Liver (tissue), 9 donors: ENCODE measurements around the gene RGS2. TPM values are rescaled to one million over a fixed set of nuclear protein-coding genes. Genes with fewer than 3 reads are reported as not detected.

ENCODE experiments used
- DNase-seq: peaks from one replicate; pipeline ENCODE4 v3.0.0-alpha.2; 2017; ENCODE audit warnings: low spot score
- H3K27ac ChIP-seq, 2 donors: one replicate each; pipeline ENCODE4 v1.7.0; 2013; ENCODE audit warnings: inconsistent platforms in 2 of 2, low read length in 2 of 2, control low read depth in 1 of 2, low read depth in 1 of 2, mild to moderate bottlenecking in 1 of 2
- H3K27me3 ChIP-seq, 4 donors: one replicate each; pipeline versions ENCODE4 v1.6.1 to v1.7.0; 2013; ENCODE audit warnings: low read length in 3 of 4, inconsistent platforms in 1 of 4, mild to moderate bottlenecking in 1 of 4, moderate library complexity in 1 of 4; ENCODE audit not compliant: control insufficient read depth in 4 of 4, insufficient read depth in 4 of 4
- H3K36me3 ChIP-seq, 4 donors: one replicate each; pipeline versions ENCODE4 v1.6.1 to v1.7.0; 2013; ENCODE audit warnings: low read length in 3 of 4, mild to moderate bottlenecking in 3 of 4, low read depth in 1 of 4, moderate library complexity in 1 of 4; ENCODE audit not compliant: control insufficient read depth in 4 of 4, insufficient read depth in 3 of 4
- H3K4me1 ChIP-seq, 4 donors: one replicate each; pipeline versions ENCODE4 v1.6.1 to v1.7.0; 2013; ENCODE audit warnings: low read length in 3 of 4, mild to moderate bottlenecking in 3 of 4, moderate library complexity in 1 of 4; ENCODE audit not compliant: control insufficient read depth in 4 of 4, insufficient read depth in 4 of 4
- H3K4me3 ChIP-seq, 3 donors: one replicate each; pipeline versions ENCODE4 v1.6.1 to v1.7.0; 2013; ENCODE audit warnings: low read length in 3 of 3, control low read depth in 1 of 3, low read depth in 1 of 3, mild to moderate bottlenecking in 1 of 3
- H3K9ac ChIP-seq, 2 donors: one replicate each; pipeline ENCODE4 v1.7.0; 2013; ENCODE audit warnings: low read length in 2 of 2, mild to moderate bottlenecking in 2 of 2, moderate library complexity in 2 of 2, control low read depth in 1 of 2, low read depth in 1 of 2
- H3K9me3 ChIP-seq, 4 donors: one replicate each; pipeline versions ENCODE4 v1.6.1 to v1.7.0; 2013; ENCODE audit warnings: low read length in 3 of 4; ENCODE audit not compliant: control insufficient read depth in 4 of 4
- EGR1 ChIP-seq, 2 donors: IDR thresholded peaks; 2 replicates each; pipeline ENCODE4 v1.6.1; 2016 to 2018; ENCODE audit warnings: antibody characterized with exemption in 2 of 2, low read depth in 2 of 2
- FOXA1 ChIP-seq: IDR thresholded peaks from 2 replicates; pipeline ENCODE4 v1.6.1; 2016; ENCODE audit warnings: antibody characterized with exemption
- FOXA2 ChIP-seq: IDR thresholded peaks from 2 replicates; pipeline ENCODE4 v1.6.1; 2016; ENCODE audit warnings: antibody characterized with exemption
- GABPA ChIP-seq, 2 donors: IDR thresholded peaks in 1 of 2; conservative IDR thresholded peaks in 1 of 2; 2 replicates each; pipeline ENCODE4 v1.6.1; 2016; ENCODE audit warnings: antibody characterized with exemption in 2 of 2, mild to moderate bottlenecking in 1 of 2, moderate library complexity in 1 of 2
- HNF4A ChIP-seq, 2 donors: conservative IDR thresholded peaks; 2 replicates each; pipeline ENCODE4 v1.6.1; 2016; ENCODE audit warnings: antibody characterized with exemption in 2 of 2, mild to moderate bottlenecking in 2 of 2
- HNF4G ChIP-seq: IDR thresholded peaks from 2 replicates; pipeline ENCODE4 v1.6.1; 2016; ENCODE audit warnings: antibody characterized with exemption
- JUND ChIP-seq, 2 donors: IDR thresholded peaks; 2 replicates each; pipeline ENCODE4 v1.6.1; 2016; ENCODE audit warnings: antibody characterized with exemption in 2 of 2
- NR2F2 ChIP-seq: IDR thresholded peaks from 2 replicates; pipeline ENCODE4 v1.6.1; 2016; ENCODE audit warnings: antibody characterized with exemption
- RAD21 ChIP-seq, 2 donors: IDR thresholded peaks; 2 replicates each; pipeline ENCODE4 v1.6.1; 2016; ENCODE audit warnings: antibody characterized with exemption in 2 of 2, mild to moderate bottlenecking in 2 of 2
- RXRA ChIP-seq, 2 donors: IDR thresholded peaks; 2 replicates each; pipeline ENCODE4 v1.6.1; 2017 to 2018; ENCODE audit warnings: antibody characterized with exemption in 2 of 2, mild to moderate bottlenecking in 1 of 2
- SP1 ChIP-seq: IDR thresholded peaks from 2 replicates; pipeline ENCODE4 v1.6.1; 2018; ENCODE audit warnings: antibody characterized with exemption, mild to moderate bottlenecking
- TAF1 ChIP-seq: conservative IDR thresholded peaks from 2 replicates; pipeline ENCODE4 v1.6.1; 2016; ENCODE audit warnings: antibody characterized with exemption, mild to moderate bottlenecking
- YY1 ChIP-seq: IDR thresholded peaks from 2 replicates; pipeline ENCODE4 v1.6.1; 2016; ENCODE audit warnings: antibody characterized with exemption, mild to moderate bottlenecking
- WGBS: extraction: QIAGEN DNeasy Blood & Tissue Kit; methylation state at CpG from one replicate; pipeline ENCODE4 v1.1.7; 2013; 5-methylcytosine and 5-hydroxymethylcytosine counted together
- polyA plus RNA-seq, 2 donors: library from polyadenylated mRNA; stranded (reverse) in 1 of 2; unstranded in 1 of 2; fragments of 200-250 nt in 1 of 2; fragments of >200 nt in 1 of 2; fragmentation: Nextera tagmentation in 1 of 2; extraction: Ambion mirVana in 1 of 2; gene quantifications; one replicate each; pipeline versions ENCODE4 v1.2.1 to v1.2.3, GENCODE V29; 2013 to 2015
- total RNA-seq, 2 donors: library from RNA; depleted of rRNA; stranded (reverse); fragments of >200 nt; gene quantifications; one replicate each; pipeline ENCODE4 v1.2.3, GENCODE V29; 2014
- TF ChIP-seq, protein P1 (sequence below): IDR thresholded peaks from 2 replicates; pipeline ENCODE4 v1.6.1; 2016; ENCODE audit warnings: antibody characterized with exemption
- TF ChIP-seq, protein P2 (sequence below): IDR thresholded peaks from 2 replicates; pipeline ENCODE4 v1.6.1; 2016; ENCODE audit warnings: antibody characterized with exemption
- TF ChIP-seq, protein P3 (sequence below): IDR thresholded peaks from 2 replicates; pipeline ENCODE4 v1.6.1; 2016; ENCODE audit warnings: antibody characterized with exemption
- TF ChIP-seq, protein P4 (sequence below): IDR thresholded peaks from 2 replicates; pipeline ENCODE4 v1.6.1; 2016; ENCODE audit warnings: antibody characterized with exemption, mild to moderate bottlenecking
- TF ChIP-seq, protein P5 (sequence below): fragments of 150-350 bp; IDR thresholded peaks from 2 replicates; pipeline ENCODE4 v1.5.1; 2017; ENCODE audit warnings: improper control_type of control experiment, low read depth, low read length; ENCODE audit not compliant: missing input control
- donor health status: healthy.
- donor health status: healthy.
- donor health status: healthy.
- donor health status: healthy.
- donor health status: healthy.

RGS2 gene
- total and polyA plus RNA-seq, 4 donors: 2.6 to 10.0 (median 4.4) TPM

DNA sequence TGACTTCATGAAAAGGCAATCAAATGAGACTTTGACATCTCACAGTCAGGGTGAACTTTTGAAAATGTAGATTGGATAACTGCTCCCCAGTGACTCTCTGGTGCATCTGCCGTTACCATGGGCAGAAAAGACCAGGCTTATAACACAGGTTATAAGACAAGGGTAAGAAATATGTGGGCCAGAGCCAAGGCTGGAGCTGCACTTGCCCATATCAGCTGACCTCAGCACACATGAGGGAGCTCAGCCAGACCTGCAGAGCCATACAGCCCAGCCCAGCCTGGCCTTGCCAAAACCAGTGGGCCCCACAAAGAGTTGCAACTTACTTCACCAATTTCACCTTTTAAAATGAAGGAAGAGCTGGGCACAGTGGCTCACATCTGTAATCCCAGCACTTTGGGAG, 11.7 kb upstream of the RGS2 start:
- no peaks in the 10 kb centered on the region for H3K27me3 ChIP-seq
- H3K9ac ChIP-seq: no peak overlapping the region
- 91% methylated on average over 1 of the region's 1 CpG for WGBS
- H3K36me3 ChIP-seq: no peaks in the 10 kb centered on the region
- DNase-seq: no peak
- TF ChIP-seq HNF4G: no peak
- no peak for TF ChIP-seq FOXA1
- no peak for TF ChIP-seq RXRA (IDR thresholded peaks at IDR 0.05)
- no peak for TF ChIP-seq RAD21 (IDR thresholded peaks at IDR 0.05)
- TF ChIP-seq, protein P1, sequence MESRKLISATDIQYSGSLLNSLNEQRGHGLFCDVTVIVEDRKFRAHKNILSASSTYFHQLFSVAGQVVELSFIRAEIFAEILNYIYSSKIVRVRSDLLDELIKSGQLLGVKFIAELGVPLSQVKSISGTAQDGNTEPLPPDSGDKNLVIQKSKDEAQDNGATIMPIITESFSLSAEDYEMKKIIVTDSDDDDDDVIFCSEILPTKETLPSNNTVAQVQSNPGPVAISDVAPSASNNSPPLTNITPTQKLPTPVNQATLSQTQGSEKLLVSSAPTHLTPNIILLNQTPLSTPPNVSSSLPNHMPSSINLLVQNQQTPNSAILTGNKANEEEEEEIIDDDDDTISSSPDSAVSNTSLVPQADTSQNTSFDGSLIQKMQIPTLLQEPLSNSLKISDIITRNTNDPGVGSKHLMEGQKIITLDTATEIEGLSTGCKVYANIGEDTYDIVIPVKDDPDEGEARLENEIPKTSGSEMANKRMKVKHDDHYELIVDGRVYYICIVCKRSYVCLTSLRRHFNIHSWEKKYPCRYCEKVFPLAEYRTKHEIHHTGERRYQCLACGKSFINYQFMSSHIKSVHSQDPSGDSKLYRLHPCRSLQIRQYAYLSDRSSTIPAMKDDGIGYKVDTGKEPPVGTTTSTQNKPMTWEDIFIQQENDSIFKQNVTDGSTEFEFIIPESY: no peak
- TF ChIP-seq, protein P2, sequence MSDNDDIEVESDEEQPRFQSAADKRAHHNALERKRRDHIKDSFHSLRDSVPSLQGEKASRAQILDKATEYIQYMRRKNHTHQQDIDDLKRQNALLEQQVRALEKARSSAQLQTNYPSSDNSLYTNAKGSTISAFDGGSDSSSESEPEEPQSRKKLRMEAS: no peak
- no peak for TF ChIP-seq NR2F2
- TF ChIP-seq YY1: no peak
- TF ChIP-seq GABPA (IDR thresholded peaks at IDR 0.05 in 1 of 2, conservative IDR thresholded peaks at IDR 0.05 in 1 of 2): no peak
- TF ChIP-seq TAF1: no peak
- no peak for TF ChIP-seq FOXA2
- no peak for TF ChIP-seq HNF4A (conservative IDR thresholded peaks at IDR 0.05)
- TF ChIP-seq JUND (IDR thresholded peaks at IDR 0.05): no peak
- TF ChIP-seq, protein P3, sequence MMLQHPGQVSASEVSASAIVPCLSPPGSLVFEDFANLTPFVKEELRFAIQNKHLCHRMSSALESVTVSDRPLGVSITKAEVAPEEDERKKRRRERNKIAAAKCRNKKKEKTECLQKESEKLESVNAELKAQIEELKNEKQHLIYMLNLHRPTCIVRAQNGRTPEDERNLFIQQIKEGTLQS: no peak
- TF ChIP-seq EGR1 (IDR thresholded peaks at IDR 0.05; ENCODE audit: low read depth in 2 of 2): no peak
- TF ChIP-seq, protein P4, sequence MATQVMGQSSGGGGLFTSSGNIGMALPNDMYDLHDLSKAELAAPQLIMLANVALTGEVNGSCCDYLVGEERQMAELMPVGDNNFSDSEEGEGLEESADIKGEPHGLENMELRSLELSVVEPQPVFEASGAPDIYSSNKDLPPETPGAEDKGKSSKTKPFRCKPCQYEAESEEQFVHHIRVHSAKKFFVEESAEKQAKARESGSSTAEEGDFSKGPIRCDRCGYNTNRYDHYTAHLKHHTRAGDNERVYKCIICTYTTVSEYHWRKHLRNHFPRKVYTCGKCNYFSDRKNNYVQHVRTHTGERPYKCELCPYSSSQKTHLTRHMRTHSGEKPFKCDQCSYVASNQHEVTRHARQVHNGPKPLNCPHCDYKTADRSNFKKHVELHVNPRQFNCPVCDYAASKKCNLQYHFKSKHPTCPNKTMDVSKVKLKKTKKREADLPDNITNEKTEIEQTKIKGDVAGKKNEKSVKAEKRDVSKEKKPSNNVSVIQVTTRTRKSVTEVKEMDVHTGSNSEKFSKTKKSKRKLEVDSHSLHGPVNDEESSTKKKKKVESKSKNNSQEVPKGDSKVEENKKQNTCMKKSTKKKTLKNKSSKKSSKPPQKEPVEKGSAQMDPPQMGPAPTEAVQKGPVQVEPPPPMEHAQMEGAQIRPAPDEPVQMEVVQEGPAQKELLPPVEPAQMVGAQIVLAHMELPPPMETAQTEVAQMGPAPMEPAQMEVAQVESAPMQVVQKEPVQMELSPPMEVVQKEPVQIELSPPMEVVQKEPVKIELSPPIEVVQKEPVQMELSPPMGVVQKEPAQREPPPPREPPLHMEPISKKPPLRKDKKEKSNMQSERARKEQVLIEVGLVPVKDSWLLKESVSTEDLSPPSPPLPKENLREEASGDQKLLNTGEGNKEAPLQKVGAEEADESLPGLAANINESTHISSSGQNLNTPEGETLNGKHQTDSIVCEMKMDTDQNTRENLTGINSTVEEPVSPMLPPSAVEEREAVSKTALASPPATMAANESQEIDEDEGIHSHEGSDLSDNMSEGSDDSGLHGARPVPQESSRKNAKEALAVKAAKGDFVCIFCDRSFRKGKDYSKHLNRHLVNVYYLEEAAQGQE: no peak
- H3K4me3 ChIP-seq: no peak overlapping the region
- no peaks in the 10 kb centered on the region for H3K9me3 ChIP-seq
- H3K4me1 ChIP-seq: no peaks in the 10 kb centered on the region
- H3K27ac ChIP-seq: no peak overlapping the region

DNA sequence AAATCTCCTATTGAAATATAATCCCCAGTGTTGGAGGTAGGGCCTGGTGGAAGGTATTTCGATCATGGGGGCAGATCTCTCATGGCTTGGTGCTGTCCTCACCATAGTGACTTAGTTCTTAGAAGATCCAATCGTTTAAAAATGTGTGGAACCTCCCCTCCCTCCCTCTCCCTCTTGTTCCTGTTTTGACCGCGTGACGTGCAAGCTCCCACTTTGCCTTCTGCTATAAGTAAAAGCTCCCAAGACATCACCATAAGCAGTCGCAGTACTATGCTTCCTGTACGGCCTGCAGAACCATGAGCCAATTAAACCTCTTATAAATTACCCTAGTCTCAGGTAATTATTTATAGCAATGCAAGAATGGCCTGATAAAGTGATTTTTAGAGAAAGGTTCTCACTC, 10.9 kb upstream of the RGS2 start:
- H3K4me1 ChIP-seq: no peaks in the 10 kb centered on the region
- no peak for DNase-seq
- no peaks in the 10 kb centered on the region for H3K36me3 ChIP-seq
- no peaks in the 10 kb centered on the region for H3K27me3 ChIP-seq
- no peak overlapping the region for H3K27ac ChIP-seq
- no peaks in the 10 kb centered on the region for H3K9me3 ChIP-seq
- 79% methylated on average over 7 of the region's 7 CpGs for WGBS
- H3K4me3 ChIP-seq: no peak overlapping the region
- H3K9ac ChIP-seq: no peak overlapping the region
- TF ChIP-seq YY1 (no peak), GABPA (IDR thresholded peaks at IDR 0.05 in 1 of 2, conservative IDR thresholded peaks at IDR 0.05 in 1 of 2) (no peak), EGR1 (IDR thresholded peaks at IDR 0.05; ENCODE audit: low read depth in 2 of 2) (no peak), RAD21 (IDR thresholded peaks at IDR 0.05) (no peak), JUND (IDR thresholded peaks at IDR 0.05) (no peak), TAF1 (no peak), FOXA2 (no peak), RXRA (IDR thresholded peaks at IDR 0.05) (no peak), FOXA1 (no peak), HNF4G (no peak), SP1 (no peak), HNF4A (conservative IDR thresholded peaks at IDR 0.05) (no peak)
- TF ChIP-seq, protein P1: no peak
- TF ChIP-seq, protein P5, sequence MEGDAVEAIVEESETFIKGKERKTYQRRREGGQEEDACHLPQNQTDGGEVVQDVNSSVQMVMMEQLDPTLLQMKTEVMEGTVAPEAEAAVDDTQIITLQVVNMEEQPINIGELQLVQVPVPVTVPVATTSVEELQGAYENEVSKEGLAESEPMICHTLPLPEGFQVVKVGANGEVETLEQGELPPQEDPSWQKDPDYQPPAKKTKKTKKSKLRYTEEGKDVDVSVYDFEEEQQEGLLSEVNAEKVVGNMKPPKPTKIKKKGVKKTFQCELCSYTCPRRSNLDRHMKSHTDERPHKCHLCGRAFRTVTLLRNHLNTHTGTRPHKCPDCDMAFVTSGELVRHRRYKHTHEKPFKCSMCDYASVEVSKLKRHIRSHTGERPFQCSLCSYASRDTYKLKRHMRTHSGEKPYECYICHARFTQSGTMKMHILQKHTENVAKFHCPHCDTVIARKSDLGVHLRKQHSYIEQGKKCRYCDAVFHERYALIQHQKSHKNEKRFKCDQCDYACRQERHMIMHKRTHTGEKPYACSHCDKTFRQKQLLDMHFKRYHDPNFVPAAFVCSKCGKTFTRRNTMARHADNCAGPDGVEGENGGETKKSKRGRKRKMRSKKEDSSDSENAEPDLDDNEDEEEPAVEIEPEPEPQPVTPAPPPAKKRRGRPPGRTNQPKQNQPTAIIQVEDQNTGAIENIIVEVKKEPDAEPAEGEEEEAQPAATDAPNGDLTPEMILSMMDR: no peak
- TF ChIP-seq, protein P3: no peak
